A549 (cell line): ENCODE results near the gene MRAS.

Experiments
- CEBPB ChIP-seq, 2 experiments: fragments of >200 bp in 1 of 2; sonication (Bioruptor Twin) in 1 of 2; formaldehyde crosslinking in 1 of 2; IDR thresholded peaks; 2 replicates each; pipeline ENCODE4 v1.6.1; 2012 to 2016
- JUNB ChIP-seq: fragments of >200 bp; sonication (Bioruptor Twin); formaldehyde crosslinking; IDR thresholded peaks from 2 replicates; pipeline ENCODE4 v1.6.1; 2016
- MAFK ChIP-seq: fragments of 450-650 bp; IDR thresholded peaks from 2 replicates; pipeline ENCODE4 v1.6.1; 2014; ENCODE audit not compliant: partially characterized antibody
- MAX ChIP-seq: IDR thresholded peaks from 2 replicates; pipeline ENCODE4 v1.6.1; 2012
- MAZ ChIP-seq: fragments of 150-350 bp; IDR thresholded peaks from 2 replicates; pipeline ENCODE4 v1.6.1; 2014; ENCODE audit warnings: antibody characterized with exemption, low read depth, low read length, borderline replicate concordance
- MYC ChIP-seq: IDR thresholded peaks from 2 replicates; pipeline ENCODE4 v1.6.1; 2012; ENCODE audit warnings: mild to moderate bottlenecking, inconsistent platforms, low read length, improper control_type of control experiment, borderline replicate concordance
- NR3C1 ChIP-seq: fragments of >200 bp; sonication (Bioruptor Twin); formaldehyde crosslinking; IDR thresholded peaks from 3 replicates; pipeline ENCODE4 v1.6.1; 2017
- POLR2A ChIP-seq: IDR thresholded peaks from 2 replicates; pipeline ENCODE4 v1.6.1; 2012; ENCODE audit warnings: mild to moderate bottlenecking, low read length
- RAD21 ChIP-seq, 2 experiments: fragments of >200 bp in 1 of 2; sonication (Bioruptor Twin) in 1 of 2; formaldehyde crosslinking in 1 of 2; IDR thresholded peaks in 1 of 2; conservative IDR thresholded peaks in 1 of 2; 2 replicates in 1 of 2; 3 replicates in 1 of 2; pipeline ENCODE4 v1.6.1; 2012 to 2018; ENCODE audit warnings: inconsistent platforms in 1 of 2
- SMC3 ChIP-seq: fragments of >200 bp; sonication (Bioruptor Twin); formaldehyde crosslinking; IDR thresholded peaks from 3 replicates; pipeline ENCODE4 v1.6.1; 2018; ENCODE audit warnings: inconsistent platforms
- ZFP36 ChIP-seq: fragments of 450-650 bp; IDR thresholded peaks from 2 replicates; pipeline ENCODE4 v1.6.1; 2014; ENCODE audit warnings: borderline replicate concordance; ENCODE audit not compliant: partially characterized antibody
- TF ChIP-seq, protein P1 (sequence below): fragments of 150-350 bp; IDR thresholded peaks from 2 replicates; pipeline ENCODE4 v1.6.1; 2014; ENCODE audit warnings: low read depth, mild to moderate bottlenecking, low read length
- TF ChIP-seq, protein P2 (sequence below): fragments of >200 bp; sonication (Bioruptor Twin); formaldehyde crosslinking; IDR thresholded peaks from 3 replicates; pipeline ENCODE4 v1.5.1; 2016

DNA sequence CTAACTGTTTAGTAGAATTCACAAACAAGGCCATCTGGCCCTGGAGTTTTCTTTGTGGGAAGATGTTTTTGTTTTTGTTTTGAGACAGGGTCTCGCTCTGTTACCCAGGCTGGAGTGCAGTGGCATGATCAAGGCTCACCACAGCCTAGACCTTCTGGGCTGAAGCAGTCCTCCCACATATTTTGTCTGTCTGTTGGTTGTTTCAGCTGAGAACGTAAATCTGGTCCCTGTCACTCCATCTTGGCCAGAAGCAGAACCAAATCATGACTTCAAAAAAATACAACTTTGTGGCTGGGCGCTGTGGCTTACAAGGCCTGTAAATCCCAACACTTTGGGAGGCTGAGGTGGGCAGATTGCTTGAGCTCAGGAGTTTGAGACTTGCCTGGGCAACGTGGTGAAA lies 27.1 kb downstream of the MRAS start:
- TF ChIP-seq MAX (no peak), NR3C1 (no peak), MAFK (no peak), ZFP36 (no peak), SMC3 (no peak), JUNB (no peak), MAZ (no peak), CEBPB (IDR thresholded peaks at IDR 0.05) (no peak), MYC (no peak), POLR2A (no peak), RAD21 (conservative IDR thresholded peaks at IDR 0.05 in 1 of 2, IDR thresholded peaks at IDR 0.05 in 1 of 2) (no peak)
- TF ChIP-seq, protein P1, sequence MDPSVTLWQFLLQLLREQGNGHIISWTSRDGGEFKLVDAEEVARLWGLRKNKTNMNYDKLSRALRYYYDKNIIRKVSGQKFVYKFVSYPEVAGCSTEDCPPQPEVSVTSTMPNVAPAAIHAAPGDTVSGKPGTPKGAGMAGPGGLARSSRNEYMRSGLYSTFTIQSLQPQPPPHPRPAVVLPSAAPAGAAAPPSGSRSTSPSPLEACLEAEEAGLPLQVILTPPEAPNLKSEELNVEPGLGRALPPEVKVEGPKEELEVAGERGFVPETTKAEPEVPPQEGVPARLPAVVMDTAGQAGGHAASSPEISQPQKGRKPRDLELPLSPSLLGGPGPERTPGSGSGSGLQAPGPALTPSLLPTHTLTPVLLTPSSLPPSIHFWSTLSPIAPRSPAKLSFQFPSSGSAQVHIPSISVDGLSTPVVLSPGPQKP = no peak
- TF ChIP-seq, protein P2, sequence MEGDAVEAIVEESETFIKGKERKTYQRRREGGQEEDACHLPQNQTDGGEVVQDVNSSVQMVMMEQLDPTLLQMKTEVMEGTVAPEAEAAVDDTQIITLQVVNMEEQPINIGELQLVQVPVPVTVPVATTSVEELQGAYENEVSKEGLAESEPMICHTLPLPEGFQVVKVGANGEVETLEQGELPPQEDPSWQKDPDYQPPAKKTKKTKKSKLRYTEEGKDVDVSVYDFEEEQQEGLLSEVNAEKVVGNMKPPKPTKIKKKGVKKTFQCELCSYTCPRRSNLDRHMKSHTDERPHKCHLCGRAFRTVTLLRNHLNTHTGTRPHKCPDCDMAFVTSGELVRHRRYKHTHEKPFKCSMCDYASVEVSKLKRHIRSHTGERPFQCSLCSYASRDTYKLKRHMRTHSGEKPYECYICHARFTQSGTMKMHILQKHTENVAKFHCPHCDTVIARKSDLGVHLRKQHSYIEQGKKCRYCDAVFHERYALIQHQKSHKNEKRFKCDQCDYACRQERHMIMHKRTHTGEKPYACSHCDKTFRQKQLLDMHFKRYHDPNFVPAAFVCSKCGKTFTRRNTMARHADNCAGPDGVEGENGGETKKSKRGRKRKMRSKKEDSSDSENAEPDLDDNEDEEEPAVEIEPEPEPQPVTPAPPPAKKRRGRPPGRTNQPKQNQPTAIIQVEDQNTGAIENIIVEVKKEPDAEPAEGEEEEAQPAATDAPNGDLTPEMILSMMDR = no peak
